ENCODE data around the gene GTF2A1L. TPM values are rescaled to one million over a fixed set of nuclear protein-coding genes. Genes with fewer than 3 reads are reported as not detected.

The GTF2A1L gene
- total RNA-seq, 5 donors from 2014 or later (not counting 1 experiment from before 2014, with no cell fraction given) = not detected

- no peak overlapping the region for H3K4me3 Mint-ChIP-seq
- H3K36me3 Mint-ChIP-seq = peaks cover 10% of the 10 kb centered on the region
- H3K27me3 Mint-ChIP-seq = no peaks in the 10 kb centered on the region
- no peak overlapping the region for H3K27ac Mint-ChIP-seq
- Histone ChIP-seq H3K27me3 (replicated peaks in 1 of 2; ENCODE audit: control insufficient read depth in 2 of 2, extremely low read depth in 1 of 2, insufficient read depth in 2 of 2, low read length in 1 of 2) (peaks cover 0 to 2% of the 10 kb centered on the region in 2 experiments), H3K27ac (ENCODE audit: low read length) (no peak overlapping the region), H3K9me3 (no peaks in the 10 kb centered on the region), H3K4me1 (ENCODE audit: control insufficient read depth in 1 of 2, extremely low read depth in 1 of 2, insufficient read depth in 2 of 2, low read length in 2 of 2) (no peaks in the 10 kb centered on the region), H3K4me3 (ENCODE audit: control insufficient read depth in 1 of 2, extremely low read depth in 1 of 2, low read length in 1 of 2) (no peak overlapping the region), H3K36me3 (ENCODE audit: control insufficient read depth in 2 of 2, extremely low read depth in 1 of 2, insufficient read depth in 1 of 2, low read length in 1 of 2) (no peaks in the 10 kb centered on the region)
- WGBS (ENCODE audit: insufficient coverage) = no CpG with 5 or more reads among the region's 3 CpGs
- POLR2A ChIA-PET = no interaction called here
- CTCF ChIA-PET = no interaction called here
- H3K9me3 Mint-ChIP-seq = no peaks in the 10 kb centered on the region
- no peak for ATAC-seq (replicated peaks in 1 of 4)
- no peak for DNase-seq
- H3K4me1 Mint-ChIP-seq = no peaks in the 10 kb centered on the region
These were observed 33.7 kb upstream of the GTF2A1L start for GRCh38 chr2:48583961-48584360.

- Mint-ChIP-seq H3K27me3 (no peaks in the 10 kb centered on the region), H3K4me1 (no peaks in the 10 kb centered on the region), H3K9me3 (no peaks in the 10 kb centered on the region), H3K27ac (no peak overlapping the region), H3K36me3 (peaks cover 10% of the 10 kb centered on the region), H3K4me3 (no peak overlapping the region)
- DNase-seq (no peak), ATAC-seq (replicated peaks in 1 of 4) (no peak)
- no peaks in the 10 kb centered on the region for H3K36me3 ChIP-seq (ENCODE audit: control insufficient read depth in 2 of 2, extremely low read depth in 1 of 2, insufficient read depth in 1 of 2, low read length in 1 of 2)
- no peak overlapping the region for H3K4me3 ChIP-seq (ENCODE audit: control insufficient read depth in 1 of 2, extremely low read depth in 1 of 2, low read length in 1 of 2)
- ChIA-PET CTCF (no interaction called here), POLR2A (no interaction called here)
- H3K27ac ChIP-seq (ENCODE audit: low read length) = no peak overlapping the region
- no peaks in the 10 kb centered on the region for H3K9me3 ChIP-seq
- no peaks in the 10 kb centered on the region for H3K4me1 ChIP-seq (ENCODE audit: control insufficient read depth in 1 of 2, extremely low read depth in 1 of 2, insufficient read depth in 2 of 2, low read length in 2 of 2)
- peaks cover 0 to 2% of the 10 kb centered on the region in 2 experiments for H3K27me3 ChIP-seq (replicated peaks in 1 of 2; ENCODE audit: control insufficient read depth in 2 of 2, extremely low read depth in 1 of 2, insufficient read depth in 2 of 2, low read length in 1 of 2)
- WGBS (ENCODE audit: insufficient coverage) = 100% methylated on average over 1 of the region's 4 CpGs
These were observed 33.1 kb upstream of the GTF2A1L start for GRCh38 chr2:48584551-48584950.

GRCh38 chr2:48586433-48586832, 31.2 kb upstream of the GTF2A1L start:
- no peaks in the 10 kb centered on the region for H3K4me1 ChIP-seq (ENCODE audit: control insufficient read depth in 1 of 2, extremely low read depth in 1 of 2, insufficient read depth in 2 of 2, low read length in 2 of 2)
- H3K27ac ChIP-seq (ENCODE audit: low read length) = no peak overlapping the region
- peaks cover 0 to 2% of the 10 kb centered on the region in 2 experiments for H3K27me3 ChIP-seq (replicated peaks in 1 of 2; ENCODE audit: control insufficient read depth in 2 of 2, extremely low read depth in 1 of 2, insufficient read depth in 2 of 2, low read length in 1 of 2)
- CTCF ChIA-PET = no interaction called here
- DNase-seq = no peak
- no peak overlapping the region for H3K4me3 Mint-ChIP-seq
- no peaks in the 10 kb centered on the region for H3K36me3 ChIP-seq (ENCODE audit: control insufficient read depth in 2 of 2, extremely low read depth in 1 of 2, insufficient read depth in 1 of 2, low read length in 1 of 2)
- H3K9me3 ChIP-seq = no peaks in the 10 kb centered on the region
- H3K4me1 Mint-ChIP-seq = no peaks in the 10 kb centered on the region
- no peak overlapping the region for H3K27ac Mint-ChIP-seq
- 28% methylated on average over 4 of the region's 4 CpGs for WGBS (ENCODE audit: insufficient coverage)
- H3K9me3 Mint-ChIP-seq = no peaks in the 10 kb centered on the region
- ATAC-seq (replicated peaks in 1 of 4) = no peak
- H3K36me3 Mint-ChIP-seq = peaks cover 2% of the 10 kb centered on the region
- POLR2A ChIA-PET = no interaction called here
- H3K27me3 Mint-ChIP-seq = no peaks in the 10 kb centered on the region
- H3K4me3 ChIP-seq (ENCODE audit: control insufficient read depth in 1 of 2, extremely low read depth in 1 of 2, low read length in 1 of 2) = no peak overlapping the region

GRCh38 chr2:48587560-48587959, 30.1 kb upstream of the GTF2A1L start:
- Mint-ChIP-seq H3K4me1 (no peaks in the 10 kb centered on the region), H3K4me3 (no peak overlapping the region), H3K9me3 (no peaks in the 10 kb centered on the region), H3K27me3 (no peaks in the 10 kb centered on the region), H3K27ac (no peak overlapping the region), H3K36me3 (no peaks in the 10 kb centered on the region)
- ChIA-PET POLR2A (no interaction called here), CTCF (no interaction called here)
- Histone ChIP-seq H3K4me3 (ENCODE audit: control insufficient read depth in 1 of 2, extremely low read depth in 1 of 2, low read length in 1 of 2) (no peak overlapping the region), H3K27ac (ENCODE audit: low read length) (no peak overlapping the region), H3K4me1 (ENCODE audit: control insufficient read depth in 1 of 2, extremely low read depth in 1 of 2, insufficient read depth in 2 of 2, low read length in 2 of 2) (no peaks in the 10 kb centered on the region), H3K36me3 (ENCODE audit: control insufficient read depth in 2 of 2, extremely low read depth in 1 of 2, insufficient read depth in 1 of 2, low read length in 1 of 2) (no peaks in the 10 kb centered on the region), H3K27me3 (replicated peaks in 1 of 2; ENCODE audit: control insufficient read depth in 2 of 2, extremely low read depth in 1 of 2, insufficient read depth in 2 of 2, low read length in 1 of 2) (peaks cover 0 to 2% of the 10 kb centered on the region in 2 experiments), H3K9me3 (no peaks in the 10 kb centered on the region)
- 71% methylated on average over 4 of the region's 5 CpGs for WGBS (ENCODE audit: insufficient coverage)
- DNase-seq (no peak), ATAC-seq (replicated peaks in 1 of 4) (no peak)

- no peak for DNase-seq
- no peak overlapping the region for H3K4me3 Mint-ChIP-seq
- H3K27ac Mint-ChIP-seq = no peak overlapping the region
- Histone ChIP-seq H3K9me3 (no peaks in the 10 kb centered on the region), H3K27me3 (replicated peaks in 1 of 2; ENCODE audit: control insufficient read depth in 2 of 2, extremely low read depth in 1 of 2, insufficient read depth in 2 of 2, low read length in 1 of 2) (peaks cover 0 to 2% of the 10 kb centered on the region in 2 experiments), H3K36me3 (ENCODE audit: control insufficient read depth in 2 of 2, extremely low read depth in 1 of 2, insufficient read depth in 1 of 2, low read length in 1 of 2) (no peaks in the 10 kb centered on the region), H3K27ac (ENCODE audit: low read length) (no peak overlapping the region), H3K4me1 (ENCODE audit: control insufficient read depth in 1 of 2, extremely low read depth in 1 of 2, insufficient read depth in 2 of 2, low read length in 2 of 2) (no peaks in the 10 kb centered on the region), H3K4me3 (ENCODE audit: control insufficient read depth in 1 of 2, extremely low read depth in 1 of 2, low read length in 1 of 2) (no peak overlapping the region)
- H3K9me3 Mint-ChIP-seq = no peaks in the 10 kb centered on the region
- WGBS (ENCODE audit: insufficient coverage) = 100% methylated on average over 1 of the region's 3 CpGs
- ATAC-seq (replicated peaks in 1 of 4) = no peak
- H3K4me1 Mint-ChIP-seq = no peaks in the 10 kb centered on the region
- ChIA-PET CTCF (no interaction called here), POLR2A (interaction anchor here in 1 of 2 donors (0.6 kb wide), 1 partner anchor 1652 kb away, joined by 3 read pairs; no protein-coding TSS in a partner anchor)
- no peaks in the 10 kb centered on the region for H3K36me3 Mint-ChIP-seq
- no peaks in the 10 kb centered on the region for H3K27me3 Mint-ChIP-seq
These were observed 29.7 kb upstream of the GTF2A1L start for GRCh38 chr2:48587961-48588360.

- H3K9me3 ChIP-seq = no peaks in the 10 kb centered on the region
- DNase-seq (no peak), ATAC-seq (replicated peaks in 1 of 4) (no peak)
- WGBS (ENCODE audit: insufficient coverage) = no CpG with 5 or more reads among the region's 1 CpG
- Mint-ChIP-seq H3K27me3 (no peaks in the 10 kb centered on the region), H3K4me3 (no peak overlapping the region), H3K36me3 (no peaks in the 10 kb centered on the region), H3K27ac (no peak overlapping the region), H3K9me3 (no peaks in the 10 kb centered on the region), H3K4me1 (no peaks in the 10 kb centered on the region)
- ChIA-PET POLR2A (interaction anchor here in 1 of 2 donors (0.6 kb wide), 1 partner anchor 1651 kb away, joined by 3 read pairs; no protein-coding TSS in a partner anchor), CTCF (no interaction called here)
- no peak overlapping the region for H3K27ac ChIP-seq (ENCODE audit: low read length)
- no peaks in the 10 kb centered on the region for H3K36me3 ChIP-seq (ENCODE audit: control insufficient read depth in 2 of 2, extremely low read depth in 1 of 2, insufficient read depth in 1 of 2, low read length in 1 of 2)
- no peak overlapping the region for H3K4me3 ChIP-seq (ENCODE audit: control insufficient read depth in 1 of 2, extremely low read depth in 1 of 2, low read length in 1 of 2)
- H3K4me1 ChIP-seq (ENCODE audit: control insufficient read depth in 1 of 2, extremely low read depth in 1 of 2, insufficient read depth in 2 of 2, low read length in 2 of 2) = no peaks in the 10 kb centered on the region
- H3K27me3 ChIP-seq (replicated peaks in 1 of 2; ENCODE audit: control insufficient read depth in 2 of 2, extremely low read depth in 1 of 2, insufficient read depth in 2 of 2, low read length in 1 of 2) = peaks cover 0 to 2% of the 10 kb centered on the region in 2 experiments
These were observed 28.9 kb upstream of the GTF2A1L start for GRCh38 chr2:48588745-48589144.

- peaks cover 0 to 2% of the 10 kb centered on the region in 2 experiments for H3K27me3 ChIP-seq (replicated peaks in 1 of 2; ENCODE audit: control insufficient read depth in 2 of 2, extremely low read depth in 1 of 2, insufficient read depth in 2 of 2, low read length in 1 of 2)
- no peaks in the 10 kb centered on the region for H3K27me3 Mint-ChIP-seq
- H3K9me3 Mint-ChIP-seq = no peaks in the 10 kb centered on the region
- no peak overlapping the region for H3K4me3 ChIP-seq (ENCODE audit: control insufficient read depth in 1 of 2, extremely low read depth in 1 of 2, low read length in 1 of 2)
- POLR2A ChIA-PET = no interaction called here
- H3K9me3 ChIP-seq = no peaks in the 10 kb centered on the region
- no peak overlapping the region for H3K27ac ChIP-seq (ENCODE audit: low read length)
- no peaks in the 10 kb centered on the region for H3K4me1 ChIP-seq (ENCODE audit: control insufficient read depth in 1 of 2, extremely low read depth in 1 of 2, insufficient read depth in 2 of 2, low read length in 2 of 2)
- ATAC-seq (replicated peaks in 1 of 4) (no peak), DNase-seq (no peak)
- no peaks in the 10 kb centered on the region for H3K36me3 ChIP-seq (ENCODE audit: control insufficient read depth in 2 of 2, extremely low read depth in 1 of 2, insufficient read depth in 1 of 2, low read length in 1 of 2)
- WGBS (ENCODE audit: insufficient coverage) = no CpG with 5 or more reads among the region's 5 CpGs
- H3K27ac Mint-ChIP-seq = no peak overlapping the region
- H3K4me1 Mint-ChIP-seq = no peaks in the 10 kb centered on the region
- H3K4me3 Mint-ChIP-seq = no peak overlapping the region
- CTCF ChIA-PET = no interaction called here
- H3K36me3 Mint-ChIP-seq = no peaks in the 10 kb centered on the region
These were observed 28.4 kb upstream of the GTF2A1L start for GRCh38 chr2:48589170-48589767.

Data from T-cell (primary cell).